ENCODE data around the gene PPP1R27.

The PPP1R27 gene

DNA sequence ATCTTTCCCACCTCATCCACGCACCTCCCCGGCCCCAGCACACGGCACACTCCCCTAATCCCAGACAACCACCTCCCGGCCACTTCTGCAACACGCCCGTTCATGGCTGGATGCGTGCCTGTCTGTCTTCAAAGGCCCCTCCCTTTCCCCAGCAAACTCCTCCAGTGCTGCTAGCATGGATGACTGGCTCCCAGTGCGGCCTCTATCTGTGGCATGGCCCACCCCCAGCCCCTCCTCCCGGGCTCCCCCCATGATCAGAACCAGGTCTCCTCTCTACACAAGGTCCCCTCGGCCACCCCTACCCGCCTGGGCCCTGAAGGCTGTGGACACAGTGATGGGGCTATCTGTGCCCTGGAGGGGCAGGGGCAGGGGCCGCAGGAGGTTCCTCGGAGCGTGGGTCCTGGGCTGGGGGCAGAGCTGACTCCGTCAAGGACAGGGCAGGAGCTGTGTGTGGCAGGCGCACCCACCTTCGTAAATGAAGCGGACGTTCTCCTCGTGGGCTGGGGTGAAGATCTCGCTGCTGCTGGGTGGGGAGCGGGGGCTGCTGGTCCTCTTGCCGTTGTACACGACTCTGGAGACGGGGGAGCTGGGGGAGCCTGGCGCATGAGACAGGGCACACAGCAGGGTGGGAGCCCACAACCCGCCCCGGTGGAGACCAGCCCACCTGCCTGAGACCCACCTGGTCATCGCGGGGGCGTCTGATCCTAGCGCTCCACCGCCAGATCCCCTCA lies 10.9 kb downstream of the PPP1R27 start:
- no peak overlapping the region for H3K27ac ChIP-seq
- no peak for DNase-seq (ENCODE audit: low read depth, low spot score)

DNA sequence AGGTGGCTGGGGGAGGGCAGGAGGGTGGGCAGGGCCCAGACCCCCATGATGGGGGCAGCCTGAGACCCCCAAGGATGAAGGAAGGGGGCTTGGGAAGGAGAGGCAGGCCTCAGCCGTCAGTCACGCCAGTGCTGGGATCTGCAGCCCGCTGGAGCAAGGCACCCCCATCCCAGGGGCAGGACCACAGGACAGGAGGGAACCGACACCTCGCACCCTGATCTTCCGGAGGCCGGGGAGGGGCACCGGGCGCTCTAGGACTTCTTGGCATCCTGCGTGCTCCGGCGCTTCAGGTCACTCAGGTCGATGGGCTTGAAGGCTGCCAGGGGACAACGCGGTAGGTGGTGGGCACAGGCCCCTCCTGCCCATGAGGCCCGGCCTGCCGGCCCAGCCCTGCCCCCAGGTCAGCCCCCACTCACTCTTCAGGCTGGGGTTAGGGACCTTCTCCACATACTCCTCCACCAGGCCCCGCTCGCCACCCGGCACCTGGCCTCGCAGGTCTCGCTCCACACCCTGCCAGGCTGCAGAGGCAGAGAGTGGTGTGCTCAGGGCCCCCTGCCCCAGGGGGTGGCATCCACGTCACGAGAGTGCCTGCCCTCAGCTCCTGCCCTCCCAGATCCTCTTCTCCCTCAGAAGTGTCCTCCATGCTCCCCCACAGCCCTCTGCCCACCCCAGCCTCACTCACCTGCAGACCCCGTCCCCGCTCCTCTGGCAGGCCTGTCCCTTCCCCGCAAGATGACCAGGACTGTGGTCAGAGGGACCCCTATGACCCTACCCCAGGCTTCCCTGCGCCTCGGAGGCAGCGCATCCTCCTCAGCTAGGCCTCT lies 11.6 kb downstream of the PPP1R27 start:
- DNase-seq (ENCODE audit: low read depth, low spot score) = no peak
- H3K27ac ChIP-seq = no peak overlapping the region

GRCh38 chr17:81822312-81822637 lies 12.6 kb downstream of the PPP1R27 start:
- H3K27ac ChIP-seq = no peak overlapping the region
- DNase-seq (ENCODE audit: low read depth, low spot score) = no peak

DNA sequence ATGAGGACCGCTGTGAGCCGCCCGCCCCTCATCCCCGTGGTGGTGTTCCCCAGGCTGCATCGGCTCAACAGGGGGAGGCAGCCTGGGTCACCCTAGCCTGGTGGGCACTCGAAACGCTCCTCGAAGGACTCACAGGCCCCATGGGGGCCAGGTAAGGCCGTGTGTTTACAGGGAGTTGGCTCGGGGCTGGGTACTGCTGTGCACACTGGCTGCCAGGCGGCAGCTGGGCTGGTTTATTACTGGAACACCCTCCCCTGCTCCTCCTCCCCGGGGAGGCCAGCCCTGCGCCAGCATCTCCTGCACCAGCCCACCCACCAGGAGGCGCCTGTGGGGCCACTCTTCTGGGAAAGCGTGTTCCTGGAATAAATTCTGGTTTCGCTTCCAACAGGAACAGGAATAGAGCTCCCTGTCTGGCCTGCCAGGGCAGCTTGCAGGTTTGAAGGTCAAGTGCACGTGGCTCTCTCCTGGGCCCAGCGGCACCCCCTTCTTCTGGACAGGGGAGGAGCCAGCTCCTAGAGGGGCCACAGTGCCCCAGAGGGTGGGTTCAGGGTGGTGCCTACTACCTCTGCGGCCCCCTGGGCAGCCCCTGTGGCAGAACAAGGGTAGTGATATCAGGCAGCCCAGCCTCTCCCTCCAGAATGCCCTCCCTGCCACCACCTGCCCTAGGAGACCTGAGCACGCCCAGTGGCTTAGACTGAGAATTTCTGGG lies 13.1 kb downstream of the PPP1R27 start:
- DNase-seq (ENCODE audit: low read depth, low spot score) = no peak
- H3K27ac ChIP-seq = no peak overlapping the region

DNA sequence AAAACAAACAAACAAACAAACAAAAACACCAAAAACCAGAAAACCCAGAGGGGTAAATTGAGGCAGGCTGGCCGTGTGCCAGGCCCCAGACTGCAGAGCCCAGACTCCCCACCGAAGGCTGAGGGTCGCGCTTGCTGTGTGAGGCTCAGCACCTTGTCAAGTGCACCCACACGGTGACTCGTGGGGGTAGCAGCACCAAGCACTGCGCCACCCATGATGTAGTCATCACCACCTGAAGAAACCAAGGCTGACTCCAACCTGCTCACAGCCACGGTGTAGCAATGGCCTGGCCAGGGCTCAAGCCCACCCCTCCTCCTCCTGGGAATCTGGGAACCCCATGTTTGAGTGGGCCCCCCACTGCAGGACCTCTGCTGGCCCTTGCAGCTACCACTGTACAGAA lies 13.7 kb downstream of the PPP1R27 start:
- H3K27ac ChIP-seq = no peak overlapping the region
- no peak for DNase-seq (ENCODE audit: low read depth, low spot score)

DNA sequence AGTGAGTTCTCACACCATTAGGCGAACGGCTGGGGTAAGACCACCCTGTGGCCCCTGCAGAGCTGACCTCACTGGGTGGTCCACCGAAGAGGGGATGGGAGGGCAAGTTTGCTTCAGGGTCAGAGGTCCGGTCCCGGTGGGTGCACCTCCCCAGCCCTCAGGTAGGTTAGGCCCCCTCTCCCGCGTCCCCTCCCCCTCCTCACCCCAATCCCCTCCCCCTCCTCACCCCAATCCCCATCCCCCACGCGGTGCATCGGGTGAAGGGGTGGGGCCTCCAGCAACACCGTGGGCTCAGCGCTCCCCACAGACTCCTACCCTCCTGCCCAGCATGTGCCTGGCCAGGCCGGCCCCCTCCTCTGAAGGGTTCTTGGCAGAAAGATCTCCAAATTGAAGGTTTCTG lies 15.1 kb downstream of the PPP1R27 start:
- no peak overlapping the region for H3K27ac ChIP-seq
- no peak for DNase-seq (ENCODE audit: low read depth, low spot score)

- no peak for DNase-seq (ENCODE audit: low read depth, low spot score)
- H3K27ac ChIP-seq = no peak overlapping the region
Measured at GRCh38 chr17:81817758-81818147, 17.1 kb downstream of the PPP1R27 start.

GRCh38 chr17:81815646-81815986 lies 19.2 kb downstream of the PPP1R27 start:
- no peak overlapping the region for H3K27ac ChIP-seq
- no peak for DNase-seq (ENCODE audit: low read depth, low spot score)

GRCh38 chr17:81814748-81815645 lies 19.9 kb downstream of the PPP1R27 start:
- H3K27ac ChIP-seq = no peak overlapping the region
- DNase-seq (ENCODE audit: low read depth, low spot score) = no peak

- no peak overlapping the region for H3K27ac ChIP-seq
- DNase-seq (ENCODE audit: low read depth, low spot score) = no peak
Measured at GRCh38 chr17:81813861-81814683, 20.8 kb downstream of the PPP1R27 start.

- no peak overlapping the region for H3K27ac ChIP-seq
- DNase-seq (ENCODE audit: low read depth, low spot score) = no peak
Measured at GRCh38 chr17:81813371-81813684, 21.5 kb downstream of the PPP1R27 start.

GRCh38 chr17:81812571-81813370 lies 22.1 kb downstream of the PPP1R27 start:
- H3K27ac ChIP-seq = no peak overlapping the region
- DNase-seq (ENCODE audit: low read depth, low spot score) = no peak

DNA sequence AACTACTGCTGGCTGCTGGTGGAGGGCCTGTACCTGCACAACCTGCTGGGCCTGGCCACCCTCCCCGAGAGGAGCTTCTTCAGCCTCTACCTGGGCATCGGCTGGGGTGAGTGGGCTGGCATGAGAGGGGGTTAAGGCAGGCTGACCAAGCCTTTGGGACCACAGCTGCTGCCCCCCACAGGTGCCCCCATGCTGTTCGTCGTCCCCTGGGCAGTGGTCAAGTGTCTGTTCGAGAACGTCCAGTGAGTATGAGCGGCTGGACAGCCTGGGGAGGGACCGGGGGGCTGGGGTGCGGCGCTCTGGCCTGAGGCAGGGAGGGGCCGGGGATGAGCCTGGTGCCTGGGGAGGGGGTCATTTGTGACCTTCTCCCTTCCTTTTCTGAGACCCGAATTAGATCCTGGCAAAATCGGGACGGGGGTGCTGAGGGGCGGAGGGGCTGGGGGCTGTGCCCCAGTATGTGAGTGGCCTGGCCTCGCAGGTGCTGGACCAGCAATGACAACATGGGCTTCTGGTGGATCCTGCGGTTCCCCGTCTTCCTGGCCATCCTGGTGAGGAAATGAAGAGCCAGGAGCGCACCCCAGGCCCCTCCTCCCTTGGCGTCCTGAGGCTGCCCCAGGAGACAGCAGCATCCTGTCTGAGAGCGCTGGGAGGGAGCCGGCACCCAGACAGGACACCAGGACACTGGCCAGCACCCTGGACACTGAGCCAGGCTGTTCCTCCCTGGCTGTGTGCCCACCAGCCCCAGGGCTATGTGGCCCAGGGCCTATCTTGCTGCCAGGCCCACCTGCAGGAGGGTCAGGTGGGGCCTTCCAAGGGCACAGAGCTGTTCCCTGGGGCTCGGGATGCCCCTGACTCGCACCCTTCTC lies 22.9 kb downstream of the PPP1R27 start:
- H3K27ac ChIP-seq = no peak overlapping the region
- DNase-seq (ENCODE audit: low read depth, low spot score) = no peak

DNA sequence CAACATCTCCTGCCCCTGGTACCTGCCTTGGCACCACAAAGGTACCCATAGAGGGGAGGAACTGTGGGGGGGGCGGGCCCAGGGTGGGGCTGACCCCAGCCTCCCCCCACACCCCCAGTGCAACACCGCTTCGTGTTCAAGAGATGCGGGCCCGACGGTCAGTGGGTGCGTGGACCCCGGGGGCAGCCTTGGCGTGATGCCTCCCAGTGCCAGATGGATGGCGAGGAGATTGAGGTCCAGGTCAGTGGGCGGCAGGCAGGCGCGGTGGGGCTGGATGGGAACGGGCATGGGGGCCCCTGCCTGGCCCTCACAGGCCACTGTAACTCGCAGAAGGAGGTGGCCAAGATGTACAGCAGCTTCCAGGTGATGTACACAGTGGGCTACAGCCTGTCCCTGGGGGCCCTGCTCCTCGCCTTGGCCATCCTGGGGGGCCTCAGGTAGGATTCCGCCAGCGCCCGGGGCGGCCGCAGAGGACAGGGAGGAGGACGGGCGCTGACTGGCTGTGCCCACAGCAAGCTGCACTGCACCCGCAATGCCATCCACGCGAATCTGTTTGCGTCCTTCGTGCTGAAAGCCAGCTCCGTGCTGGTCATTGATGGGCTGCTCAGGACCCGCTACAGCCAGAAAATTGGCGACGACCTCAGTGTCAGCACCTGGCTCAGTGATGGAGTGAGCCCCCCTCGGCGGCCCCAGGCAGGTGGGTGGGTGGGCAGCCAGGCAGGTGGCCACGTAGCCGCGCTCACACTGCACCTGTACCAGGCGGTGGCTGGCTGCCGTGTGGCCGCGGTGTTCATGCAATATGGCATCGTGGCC lies 23.8 kb downstream of the PPP1R27 start:
- no peak overlapping the region for H3K27ac ChIP-seq

DNA sequence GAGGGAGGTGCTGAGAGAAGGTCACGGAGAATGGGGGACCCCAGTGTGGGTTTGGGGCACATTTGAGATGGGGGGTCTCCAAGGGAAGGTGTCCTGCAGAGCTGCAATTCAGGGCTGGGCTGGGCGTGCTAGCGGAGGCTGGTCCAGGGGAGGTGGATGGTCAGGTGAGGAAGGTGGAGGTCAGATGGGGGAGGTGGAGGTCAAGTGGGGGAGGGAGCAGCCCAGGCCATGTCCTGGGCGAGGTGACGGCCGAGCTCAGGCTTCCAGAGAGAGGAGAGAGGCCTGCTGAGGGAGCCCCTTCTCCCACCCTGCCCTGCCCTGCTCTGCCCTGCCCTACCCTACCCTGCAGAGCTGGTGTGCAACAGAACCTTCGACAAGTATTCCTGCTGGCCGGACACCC lies 24.4 kb downstream of the PPP1R27 start:
- no peak overlapping the region for H3K27ac ChIP-seq
- DNase-seq (ENCODE audit: low read depth, low spot score) = no peak

More for the DNA sequence above, 23.8 kb downstream of the PPP1R27 start:
- no peak for DNase-seq (ENCODE audit: low read depth, low spot score)

GRCh38 chr17:81809556-81809998 lies 25.3 kb downstream of the PPP1R27 start:
- no peak for DNase-seq (ENCODE audit: low read depth, low spot score)

More at GRCh38 chr17:81809556-81809998, 25.3 kb downstream of the PPP1R27 start:
- no peak overlapping the region for H3K27ac ChIP-seq
